K562 (cell line): Measurements from ENCODE around the gene FBLN7. TPM values are rescaled to one million over a fixed set of nuclear protein-coding genes. Genes with fewer than 3 reads are reported as not detected.
A peak's percentile ranks its signal among the peaks of the same experiment; 100 is the strongest.
"Not testable (repeated sequence)": the region's sequence is repeated elsewhere in the genome, so short reads cannot be mapped to it uniquely, and the experiment has no call there.

Experiments used
- ATAC-seq: fragments of 200-7000 bp; cut with Tn5 transposase; 3 replicates; pipeline ENCODE4 v1.9.1; 2020; ENCODE audit warnings: moderate library complexity
- BruUV-seq: library from RNA; stranded (reverse); fragments of 400-500 nt; replicated peaks from 2 replicates; lab custom pipeline; 2021; lab: Mats Ljungman, UMichigan
- CTCF ChIA-PET: fragments of 300-600 bp; formaldehyde crosslinking; extraction: SDS; loops from one replicate; lab custom pipeline; 2021; ENCODE audit warnings: low intra/inter-chr PET ratio; lab: Yijun Ruan, JAX
- POLR2A ChIA-PET: fragments of 300-600, 350-650 bp; sonication (Branson Sonifier 250); formaldehyde crosslinking; extraction: SDS; loops from one replicate; lab custom pipeline; 2021; ENCODE audit warnings: antibody characterized with exemption, inconsistent platforms; lab: Yijun Ruan, JAX
- DNase-seq, 4 experiments: peaks; one replicate each; pipeline versions ENCODE4 v3.0.0 to v3.0.0-alpha.2; 2011 to 2018; ENCODE audit warnings: low spot score in 3 of 4, mixed read lengths in 3 of 4; ENCODE audit errors: extremely low read depth in 1 of 4
- FAIRE-seq: peaks from 2 replicates; lab custom pipeline; 2011; peaks lifted over from hg19 to GRCh38; lab: Jason Lieb, UNC
- H2AFZ ChIP-seq: 2 replicates; pipeline ENCODE4 v1.6.0; 2011; ENCODE audit warnings: low read depth, low read length, control low read depth, inconsistent platforms
- H3K27ac ChIP-seq: fragments of 200-600 bp; 3 replicates; pipeline ENCODE4 v1.8.0; 2011; ENCODE audit warnings: low read depth, mild to moderate bottlenecking, control low read depth, inconsistent platforms, low read length, moderate library complexity, mixed read lengths; ENCODE audit errors: extremely low read depth
- H3K27me3 ChIP-seq, 2 experiments: fragments of 300-600 bp in 1 of 2; 2 replicates in 1 of 2; 3 replicates in 1 of 2; pipeline versions ENCODE4 v1.6.0 to v1.8.0; 2011; ENCODE audit warnings: inconsistent platforms in 2 of 2, low read length in 2 of 2, mild to moderate bottlenecking in 1 of 2, mixed read lengths in 1 of 2, moderate library complexity in 1 of 2; ENCODE audit not compliant: control insufficient read depth in 2 of 2, insufficient read depth in 2 of 2
- H3K36me3 ChIP-seq: fragments of 300-600 bp; 3 replicates; pipeline ENCODE4 v1.8.0; 2011; ENCODE audit warnings: mild to moderate bottlenecking, low read length, inconsistent platforms; ENCODE audit not compliant: control insufficient read depth, insufficient read depth
- H3K4me1 ChIP-seq, 2 experiments: fragments of 200-600 bp in 1 of 2; replicated peaks in 1 of 2; 2 replicates in 1 of 2; 3 replicates in 1 of 2; pipeline versions ENCODE4 v1.5.1 to v1.8.0; 2011; ENCODE audit warnings: inconsistent platforms in 2 of 2, low read length in 2 of 2, mild to moderate bottlenecking in 1 of 2, mixed read lengths in 1 of 2, moderate library complexity in 1 of 2; ENCODE audit not compliant: control insufficient read depth in 2 of 2, insufficient read depth in 2 of 2
- H3K4me2 ChIP-seq: 2 replicates; pipeline ENCODE4 v1.6.1; 2011; ENCODE audit warnings: low read length, control low read depth, inconsistent platforms, mixed read lengths; ENCODE audit not compliant: insufficient read depth
- H3K4me3 ChIP-seq: fragments of 200-600 bp; sonication (generic), shearing (Covaris generic); 2 replicates; pipeline ENCODE4 v1.5.1; 2016; ENCODE audit warnings: control low read depth, inconsistent platforms
- H3K79me2 ChIP-seq: fragments of 200-600 bp; 3 replicates; pipeline ENCODE4 v1.8.0; 2011; ENCODE audit warnings: low read length, inconsistent platforms; ENCODE audit not compliant: control insufficient read depth, insufficient read depth
- H3K9ac ChIP-seq, 2 experiments: 2 replicates each; pipeline versions ENCODE4 v1.6.0 to v1.6.1; 2011; ENCODE audit warnings: low read depth in 2 of 2, low read length in 2 of 2, control low read depth in 1 of 2, inconsistent platforms in 1 of 2, mild to moderate bottlenecking in 1 of 2, mixed read lengths in 1 of 2; ENCODE audit not compliant: insufficient read depth in 1 of 2
- H3K9me1 ChIP-seq: one replicate; pipeline ENCODE4 v1.6.0; 2011; ENCODE audit warnings: inconsistent platforms, mild to moderate bottlenecking, low read length, moderate library complexity; ENCODE audit not compliant: control insufficient read depth, insufficient read depth
- H3K9me3 ChIP-seq: replicated peaks from 2 replicates; pipeline ENCODE4 v1.5.1; 2011; ENCODE audit warnings: low read depth, low read length, inconsistent platforms; ENCODE audit not compliant: control insufficient read depth, insufficient read depth
- H4K20me1 ChIP-seq: replicated peaks from 2 replicates; pipeline ENCODE4 v1.6.1; 2011; ENCODE audit warnings: low read length, inconsistent platforms, mixed read lengths; ENCODE audit not compliant: control insufficient read depth, insufficient read depth
- ARID4B ChIP-seq: sonication (generic); formaldehyde crosslinking; IDR thresholded peaks from 2 replicates; pipeline ENCODE4 v1.8.0; 2022; ENCODE audit warnings: mild to moderate bottlenecking, missing genetic modification reagents
- LCOR ChIP-seq: sonication (generic); formaldehyde crosslinking; IDR thresholded peaks from 2 replicates; pipeline ENCODE4 v1.8.0; 2022; ENCODE audit warnings: mild to moderate bottlenecking, missing genetic modification reagents
- PTRF ChIP-seq: fragments of 450-650 bp; IDR thresholded peaks from 2 replicates; pipeline ENCODE4 v1.6.1; 2016; ENCODE audit warnings: mild to moderate bottlenecking, missing genetic modification characterization, missing compliant biosample characterization
- SOX6 ChIP-seq: fragments of 450-650 bp; IDR thresholded peaks from 2 replicates; pipeline ENCODE4 v1.6.1; 2014; ENCODE audit warnings: mild to moderate bottlenecking
- TOE1 ChIP-seq, 2 experiments: fragments of 450-650 bp in 1 of 2; sonication (generic) in 1 of 2; formaldehyde crosslinking in 1 of 2; IDR thresholded peaks; 2 replicates each; pipeline versions ENCODE4 v1.7.1 to v1.8.0; 2016 to 2022; ENCODE audit warnings: borderline replicate concordance in 2 of 2, mild to moderate bottlenecking in 2 of 2, antibody characterized with exemption in 1 of 2, inconsistent platforms in 1 of 2, low read depth in 1 of 2, missing genetic modification reagents in 1 of 2, moderate library complexity in 1 of 2
- ZNF436 ChIP-seq: fragments of 250-450, 450-650 bp; sonication (Bioruptor Pico); formaldehyde crosslinking; IDR thresholded peaks from 2 replicates; pipeline ENCODE4 v1.7.0; 2020; ENCODE audit warnings: mild to moderate bottlenecking
- WGBS: fragments of 100-300 bp; shearing (Covaris generic); methylation state at CpG from one replicate; pipeline ENCODE4 v1.1.6; 2016; ENCODE audit warnings: low coverage, mixed read lengths; ENCODE audit not compliant: insufficient coverage; ENCODE audit errors: missing lambda C conversion rate; 5-methylcytosine and 5-hydroxymethylcytosine counted together
- in situ Hi-C: fragments of 300-500 bp; cut with MboI; formaldehyde crosslinking; loops from 4 replicates; pipeline ENCODE4 v1.15.0; 2018; ENCODE audit warnings: inconsistent platforms, mixed read lengths
- intact Hi-C: fragments of 100-400 bp; cut with micrococcal nuclease; formaldehyde crosslinking; loops from 2 replicates; pipeline ENCODE4 v1.14.2; 2022
- polyA plus RNA-seq, 8 experiments: library from polyadenylated mRNA; depleted of rRNA in 4 of 8; stranded (reverse) in 5 of 8; unstranded in 3 of 8; fragments of >200 nt; fragmentation: Nextera tagmentation in 2 of 8; fragmentation: Illumina TruSeq in 1 of 8; extraction: Ambion mirVana in 2 of 8; extraction: Trizol in 1 of 8; gene quantifications; 2 replicates each; pipeline versions ENCODE4 v1.2.1 to v1.2.3, GENCODE V29; 2011 to 2014; ENCODE audit warnings: inconsistent platforms in 1 of 8, missing spikeins in 1 of 8
- total RNA-seq, 7 experiments: library from RNA; depleted of rRNA in 6 of 7; stranded (reverse); fragments of >200 nt in 6 of 7; fragmentation: Illumina TruSeq in 2 of 7; extraction: Trizol in 2 of 7; gene quantifications; 2 replicates each; pipeline versions ENCODE4 v1.2.1 to v1.2.3, GENCODE V29; 2011 to 2021; ENCODE audit warnings: low replicate concordance in 1 of 7
- TF ChIP-seq, protein P1 (sequence below): fragments of 250-450 bp; sonication (Bioruptor Pico); IDR thresholded peaks from 2 replicates; pipeline ENCODE4 v1.4.0; 2020; ENCODE audit warnings: mild to moderate bottlenecking

The FBLN7 gene
- total and polyA plus RNA-seq, 9 of the 15 experiments (the other 6 are each of a cell fraction or from before 2014, with no cell fraction given) = 0.13 TPM; not detected in 8

- TF ChIP-seq TOE1 (IDR thresholded peaks at IDR 0.05; ENCODE audit: borderline replicate concordance) = no peak
- no peak for TF ChIP-seq TOE1 (CRISPR knock-in tag; IDR thresholded peaks at IDR 0.05; ENCODE audit: borderline replicate concordance, low read depth)
These were observed 27.2 kb upstream of the FBLN7 start (continued) for GRCh38 chr2:112110966-112111365.

DNA sequence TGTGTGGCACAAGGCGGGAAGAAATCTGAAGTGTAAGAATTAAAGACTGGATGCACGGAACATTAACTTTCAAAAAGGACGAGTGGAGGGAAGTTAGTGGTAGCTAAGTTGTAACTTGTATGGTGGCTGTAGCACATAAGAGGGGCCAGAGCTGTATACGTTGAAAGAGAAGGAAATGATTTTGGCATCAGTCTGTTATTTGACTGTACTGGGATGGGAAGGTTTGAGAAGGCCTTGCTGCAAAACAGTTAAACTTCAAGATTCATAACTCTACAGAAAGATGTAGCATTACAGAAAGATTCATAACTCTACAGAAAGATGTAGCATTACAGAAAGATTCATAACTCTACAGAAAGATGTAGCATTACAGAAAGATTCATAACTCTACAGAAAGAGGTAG is 24.8 kb upstream of the FBLN7 start:
- H4K20me1 ChIP-seq, H3K4me3 ChIP-seq, H3K27me3 ChIP-seq, ATAC-seq, H3K79me2 ChIP-seq, H2AFZ ChIP-seq, H3K27ac ChIP-seq, H3K9me1 ChIP-seq, in situ Hi-C loops, POLR2A ChIA-PET, DNase-seq, H3K9ac ChIP-seq, BruUV-seq, FAIRE-seq, H3K4me2 ChIP-seq, H3K4me1 ChIP-seq, CTCF ChIA-PET: not testable (repeated sequence)
- 95% methylated on average over 4 of the region's 4 CpGs for WGBS
- Histone ChIP-seq H3K9me3 (peaks cover 12% of the 10 kb centered on the region; the same call in 1 of the 2 replicates), H3K36me3 (peaks cover 19% of the 10 kb centered on the region; the same call in 2 of the 3 replicates)
- intact Hi-C loops = loop anchor here (10.0 kb wide), 1 partner anchor 229 kb away; the partner anchor contains the start of gene ANAPC1

GRCh38 chr2:112118148-112118547 is 20.0 kb upstream of the FBLN7 start:
- no peaks in the 10 kb centered on the region for H3K9me1 ChIP-seq
- H3K79me2 ChIP-seq = no peaks in the 10 kb centered on the region
- no peak overlapping the region for H3K4me2 ChIP-seq
- no peak for DNase-seq
- H3K4me3 ChIP-seq = no peak overlapping the region
- no peak for FAIRE-seq
- ChIA-PET POLR2A (interaction anchor here (0.6 kb wide), 1 partner anchor 43 kb away, joined by 3 read pairs; no protein-coding TSS in a partner anchor), CTCF (no interaction called here)
- BruUV-seq = no TSS peak
- peaks cover 6% of the 10 kb centered on the region; the same call in 1 of the 3 replicates for H3K36me3 ChIP-seq
- no peaks in the 10 kb centered on the region for H3K9me3 ChIP-seq
- no peaks in the 10 kb centered on the region for H3K4me1 ChIP-seq
- intact Hi-C loops = loop anchor here (5.0 to 10.0 kb wide), 2 partner anchors 66 to 233 kb away; partner anchors contain the start of gene ANAPC1
- no peak overlapping the region for H2AFZ ChIP-seq
- no peaks in the 10 kb centered on the region for H3K27me3 ChIP-seq
- 89% methylated on average over 4 of the region's 4 CpGs for WGBS
- no peaks in the 10 kb centered on the region for H4K20me1 ChIP-seq
- in situ Hi-C loops = no loop called here
- no peak overlapping the region for H3K27ac ChIP-seq
- ATAC-seq = peak; percentile 40; the same call in 1 of the 3 replicates
- TF ChIP-seq LCOR (CRISPR knock-in tag) (no peak), ARID4B (CRISPR knock-in tag) (no peak), PTRF (tag) (no peak), ZNF436 (CRISPR knock-in tag) (no peak), SOX6 (no peak)
- TF ChIP-seq, protein P1, sequence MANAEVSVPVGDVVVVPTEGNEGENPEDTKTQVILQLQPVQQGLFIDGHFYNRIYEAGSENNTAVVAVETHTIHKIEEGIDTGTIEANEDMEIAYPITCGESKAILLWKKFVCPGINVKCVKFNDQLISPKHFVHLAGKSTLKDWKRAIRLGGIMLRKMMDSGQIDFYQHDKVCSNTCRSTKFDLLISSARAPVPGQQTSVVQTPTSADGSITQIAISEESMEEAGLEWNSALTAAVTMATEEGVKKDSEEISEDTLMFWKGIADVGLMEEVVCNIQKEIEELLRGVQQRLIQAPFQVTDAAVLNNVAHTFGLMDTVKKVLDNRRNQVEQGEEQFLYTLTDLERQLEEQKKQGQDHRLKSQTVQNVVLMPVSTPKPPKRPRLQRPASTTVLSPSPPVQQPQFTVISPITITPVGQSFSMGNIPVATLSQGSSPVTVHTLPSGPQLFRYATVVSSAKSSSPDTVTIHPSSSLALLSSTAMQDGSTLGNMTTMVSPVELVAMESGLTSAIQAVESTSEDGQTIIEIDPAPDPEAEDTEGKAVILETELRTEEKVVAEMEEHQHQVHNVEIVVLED = no peak
- no peak overlapping the region for H3K9ac ChIP-seq
